SU-DHL-6 (cell line): ENCODE data around the gene CLIP2.

Source experiments
- H2AFZ ChIP-seq: fragments of 200-600 bp; sonication (generic); 2 replicates; pipeline ENCODE4 v1.6.1; 2014; ENCODE audit warnings: low read depth, mild to moderate bottlenecking, moderate library complexity, mixed read lengths, antibody characterized with exemption, low read length; ENCODE audit not compliant: severe bottlenecking
- H3F3A ChIP-seq: fragments of 200-600 bp; shearing (Covaris generic); 2 replicates; pipeline ENCODE4 v1.6.0; 2016; ENCODE audit warnings: antibody characterized with exemption, mild to moderate bottlenecking; ENCODE audit not compliant: insufficient read depth
- H3K27ac ChIP-seq: fragments of 200-600 bp; sonication (generic); 2 replicates; pipeline ENCODE4 v1.5.1; 2016; ENCODE audit warnings: low read depth, mild to moderate bottlenecking, low read length, moderate library complexity, mixed read lengths
- H3K27me3 ChIP-seq: fragments of 200-600 bp; sonication (generic), shearing (Covaris generic); 2 replicates; pipeline ENCODE4 v1.6.0; 2014; ENCODE audit warnings: mild to moderate bottlenecking, low read length
- H3K36me3 ChIP-seq: fragments of 200-600 bp; sonication (generic); 2 replicates; pipeline ENCODE4 v1.6.1; 2014; ENCODE audit warnings: mild to moderate bottlenecking, low read length, mixed read lengths
- H3K4me2 ChIP-seq: fragments of 300-600, 200-600 bp; shearing (Covaris generic), sonication (generic); 2 replicates; pipeline ENCODE4 v1.6.0; 2014; ENCODE audit warnings: low read length, low read depth, mild to moderate bottlenecking; ENCODE audit not compliant: poor library complexity, severe bottlenecking
- H3K4me3 ChIP-seq: fragments of 200-600 bp; sonication (generic); 2 replicates; pipeline ENCODE4 v1.5.1; 2014; ENCODE audit warnings: antibody characterized with exemption, low read length, mild to moderate bottlenecking, mixed read lengths; ENCODE audit not compliant: insufficient read depth, poor library complexity, severe bottlenecking
- H3K79me2 ChIP-seq: fragments of 200-600 bp; sonication (generic); 2 replicates; pipeline ENCODE4 v1.6.1; 2014; ENCODE audit warnings: mild to moderate bottlenecking, low read length, moderate library complexity; ENCODE audit not compliant: insufficient read depth
- H3K9ac ChIP-seq: fragments of 200-600 bp; sonication (generic); 2 replicates; pipeline ENCODE4 v1.7.0; 2014; ENCODE audit warnings: mild to moderate bottlenecking, low read length
- H3K9me2 ChIP-seq: fragments of 200-600 bp; sonication (generic); replicated peaks from 2 replicates; pipeline ENCODE4 v1.6.1; 2014; ENCODE audit warnings: low read length; ENCODE audit not compliant: insufficient read depth
- H3K9me3 ChIP-seq: fragments of 200-600 bp; sonication (generic); 2 replicates; pipeline ENCODE4 v1.6.1; 2014; ENCODE audit warnings: low read length, mixed read lengths; ENCODE audit not compliant: insufficient read depth
- H4K20me1 ChIP-seq: fragments of 200-600 bp; sonication (generic); 2 replicates; pipeline ENCODE4 v1.6.1; 2014; ENCODE audit warnings: low read depth, mild to moderate bottlenecking, antibody characterized with exemption, low read length, moderate library complexity, mixed read lengths
- CTCF ChIP-seq: fragments of 200-600 bp; sonication (generic); IDR thresholded peaks from one replicate; pipeline ENCODE4 v1.5.1; 2017; ENCODE audit warnings: antibody characterized with exemption, mild to moderate bottlenecking, low read length, moderate library complexity; ENCODE audit not compliant: insufficient read depth, poor library complexity, severe bottlenecking
- EZH2phosphoT487 ChIP-seq: fragments of 200-600 bp; sonication (generic), shearing (Covaris generic); conservative IDR thresholded peaks from 2 replicates; pipeline ENCODE4 v1.6.1; 2018; ENCODE audit warnings: mild to moderate bottlenecking, antibody characterized with exemption, low read length, moderate library complexity, mixed read lengths

Gene CLIP2

GRCh38 chr7:74293577-74293908 lies 4.3 kb downstream of the CLIP2 start:
- H4K20me1 ChIP-seq: no peaks in the 10 kb centered on the region
- no peak overlapping the region for H3K27ac ChIP-seq
- H2AFZ ChIP-seq: no peak overlapping the region
- no peaks in the 10 kb centered on the region for H3F3A ChIP-seq
- no peaks in the 10 kb centered on the region for H3K9me2 ChIP-seq
- no peaks in the 10 kb centered on the region for H3K36me3 ChIP-seq
- no peak for TF ChIP-seq CTCF
- no peak for TF ChIP-seq EZH2phosphoT487
- H3K9ac ChIP-seq: no peak overlapping the region
- no peaks in the 10 kb centered on the region for H3K9me3 ChIP-seq
- no peaks in the 10 kb centered on the region for H3K27me3 ChIP-seq
- H3K4me2 ChIP-seq: no peak overlapping the region
- H3K79me2 ChIP-seq: no peaks in the 10 kb centered on the region
- no peak overlapping the region for H3K4me3 ChIP-seq

- no peak overlapping the region for H3K27ac ChIP-seq
- H3K79me2 ChIP-seq: no peaks in the 10 kb centered on the region
- H3K27me3 ChIP-seq: no peaks in the 10 kb centered on the region
- H4K20me1 ChIP-seq: no peaks in the 10 kb centered on the region
- no peak overlapping the region for H3K4me3 ChIP-seq
- no peak overlapping the region for H3K4me2 ChIP-seq
- H3F3A ChIP-seq: no peaks in the 10 kb centered on the region
- no peak overlapping the region for H3K9ac ChIP-seq
- no peaks in the 10 kb centered on the region for H3K9me2 ChIP-seq
- H3K9me3 ChIP-seq: no peaks in the 10 kb centered on the region
- H3K36me3 ChIP-seq: no peaks in the 10 kb centered on the region
- no peak overlapping the region for H2AFZ ChIP-seq
- TF ChIP-seq CTCF: no peak
- TF ChIP-seq EZH2phosphoT487: no peak
Measured at GRCh38 chr7:74294191-74294998, 5.2 kb downstream of the CLIP2 start.

GRCh38 chr7:74297516-74298233 lies 8.5 kb downstream of the CLIP2 start:
- no peaks in the 10 kb centered on the region for H3K36me3 ChIP-seq
- no peaks in the 10 kb centered on the region for H3K9me2 ChIP-seq
- H2AFZ ChIP-seq: no peak overlapping the region
- H3K4me2 ChIP-seq: no peak overlapping the region
- H3K27ac ChIP-seq: no peak overlapping the region
- TF ChIP-seq EZH2phosphoT487 (no peak), CTCF (no peak)
- H3F3A ChIP-seq: no peaks in the 10 kb centered on the region
- no peaks in the 10 kb centered on the region for H3K27me3 ChIP-seq
- H3K9ac ChIP-seq: no peak overlapping the region
- no peaks in the 10 kb centered on the region for H4K20me1 ChIP-seq
- no peaks in the 10 kb centered on the region for H3K79me2 ChIP-seq
- no peaks in the 10 kb centered on the region for H3K9me3 ChIP-seq
- no peak overlapping the region for H3K4me3 ChIP-seq
